NCI-H128 (cell line): Measurements from ENCODE around the gene C9orf153.
"Not testable (repeated sequence)": the region's sequence is repeated elsewhere in the genome, so short reads cannot be mapped to it uniquely, and the experiment has no call there.

ENCODE experiments used
- DNase-seq: peaks from one replicate; lab custom pipeline; 2025; ENCODE audit not compliant: unreplicated experiment; lab: John Stamatoyannopoulos, UW

C9orf153 gene

GRCh38 chr9:86193088-86193487, 66.4 kb downstream of the C9orf153 start:
- DNase-seq, result no peak

DNA sequence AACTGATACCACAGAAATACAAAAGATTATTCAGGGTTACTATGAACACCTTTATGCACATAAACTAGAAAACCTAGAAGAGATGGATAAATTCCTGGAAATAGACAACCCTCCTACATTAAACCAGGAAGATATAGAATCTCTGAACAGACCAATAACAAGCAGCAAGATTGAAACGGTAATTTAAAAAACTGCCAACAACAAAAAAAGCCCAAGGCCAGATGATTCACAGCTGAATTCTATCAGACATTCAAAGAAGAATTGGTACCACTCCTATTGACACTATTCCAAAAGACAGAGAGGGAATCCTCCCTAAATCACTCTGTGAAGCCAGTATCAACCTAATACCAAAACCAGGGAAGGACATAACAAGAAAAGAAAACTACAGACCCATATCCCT, 68.8 kb downstream of the C9orf153 start:
- not testable (repeated sequence) for DNase-seq

DNA sequence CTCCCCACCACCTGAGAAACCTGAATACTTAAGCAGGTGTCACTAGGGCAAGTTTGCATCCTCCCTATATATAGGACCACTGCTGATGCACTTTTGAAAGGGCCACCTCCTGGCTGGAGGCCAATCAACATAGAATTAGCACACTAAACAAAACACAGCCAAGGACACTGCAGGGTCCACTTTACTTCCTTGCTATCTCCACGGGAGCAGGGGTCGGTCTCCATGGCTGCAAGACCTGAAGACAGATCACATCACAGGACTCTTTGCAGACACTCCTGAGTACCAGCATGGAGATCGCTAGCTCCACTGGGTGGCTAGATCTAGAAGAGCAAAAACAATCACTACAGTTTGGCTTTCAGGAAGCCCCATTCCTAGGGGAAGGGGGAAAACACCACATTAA, 72.3 kb downstream of the C9orf153 start:
- no peak for DNase-seq

DNA sequence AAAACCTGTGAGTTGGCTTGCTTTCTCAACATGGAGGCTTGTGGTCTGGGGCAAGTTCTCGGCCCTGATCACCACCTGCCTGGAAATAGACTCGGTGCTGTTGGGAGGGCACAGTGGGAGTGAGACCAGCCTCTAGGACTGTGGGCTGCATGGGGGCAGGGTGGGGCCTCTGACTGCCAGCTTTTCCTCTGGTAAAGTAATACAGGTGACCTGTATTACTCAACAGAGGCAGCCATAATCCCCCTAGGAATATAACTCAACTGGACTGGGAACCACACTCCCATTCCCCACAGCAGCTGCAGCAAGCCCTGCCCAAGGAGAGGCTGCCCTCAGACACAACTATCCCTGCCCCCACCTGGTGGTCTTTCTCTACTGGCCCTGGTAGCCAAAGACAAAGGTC, 72.8 kb downstream of the C9orf153 start:
- no peak for DNase-seq

GRCh38 chr9:86185872-86186271, 73.6 kb downstream of the C9orf153 start:
- no peak for DNase-seq

DNA sequence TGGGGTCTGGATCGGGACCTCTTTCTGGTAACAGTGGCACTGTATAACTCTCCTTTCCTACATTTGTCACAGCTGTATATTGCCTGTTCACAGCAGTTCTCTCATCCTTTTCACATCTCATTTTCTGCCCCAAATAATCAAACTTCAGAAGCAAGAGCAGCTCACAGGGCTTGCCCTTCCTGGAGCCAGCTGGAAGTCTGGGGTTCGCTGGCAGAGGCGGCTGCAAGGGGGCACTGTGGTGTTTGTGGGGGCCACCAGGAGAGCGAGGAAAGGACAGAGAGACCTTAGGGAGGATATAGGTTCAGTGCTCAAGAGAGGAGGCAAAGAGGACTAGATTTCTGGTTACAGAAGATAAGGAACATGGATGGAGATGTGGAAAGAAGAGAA, 75.3 kb downstream of the C9orf153 start:
- DNase-seq, result no peak

DNA sequence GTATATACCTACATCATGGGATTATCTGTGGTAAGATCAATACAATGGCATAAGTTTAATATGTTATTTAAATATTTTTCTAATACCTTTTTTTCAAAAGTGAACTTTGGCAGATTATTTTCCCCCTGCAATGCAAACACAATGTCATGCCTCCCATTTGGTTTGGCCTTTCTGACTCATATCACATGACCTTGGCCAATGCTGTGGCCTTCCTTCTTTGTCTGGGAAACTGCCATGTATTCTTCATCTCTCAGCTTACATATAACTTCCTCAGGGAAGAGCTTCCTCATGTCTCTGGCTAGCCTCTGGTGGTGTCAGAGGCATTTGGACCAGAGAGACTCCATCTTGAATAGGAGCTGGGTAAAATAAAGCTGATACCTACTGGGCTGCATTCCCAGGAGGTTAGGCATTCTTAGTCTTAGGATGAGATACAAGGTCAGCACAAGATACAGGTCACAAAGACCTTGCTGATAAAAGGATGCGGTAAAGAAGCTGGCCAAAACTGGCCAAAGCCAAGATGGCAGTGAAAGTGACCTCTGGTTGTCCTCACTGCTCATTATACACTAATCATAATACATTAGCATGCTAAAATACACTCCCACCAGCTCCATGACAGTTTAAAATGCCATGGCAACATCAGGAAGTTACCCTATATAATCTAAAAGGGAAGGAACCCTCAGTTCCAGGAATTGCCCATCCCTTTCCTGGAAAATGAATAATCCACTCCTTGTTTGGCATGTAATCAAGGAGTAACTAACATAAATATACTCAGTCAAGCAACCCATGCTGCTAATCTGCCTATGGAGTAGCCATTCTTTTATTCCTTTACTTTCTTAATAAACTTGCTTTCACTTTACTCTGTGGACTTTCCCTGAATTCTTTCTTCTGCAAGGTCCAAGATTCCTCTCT, 76.0 kb downstream of the C9orf153 start:
- no peak for DNase-seq

DNA sequence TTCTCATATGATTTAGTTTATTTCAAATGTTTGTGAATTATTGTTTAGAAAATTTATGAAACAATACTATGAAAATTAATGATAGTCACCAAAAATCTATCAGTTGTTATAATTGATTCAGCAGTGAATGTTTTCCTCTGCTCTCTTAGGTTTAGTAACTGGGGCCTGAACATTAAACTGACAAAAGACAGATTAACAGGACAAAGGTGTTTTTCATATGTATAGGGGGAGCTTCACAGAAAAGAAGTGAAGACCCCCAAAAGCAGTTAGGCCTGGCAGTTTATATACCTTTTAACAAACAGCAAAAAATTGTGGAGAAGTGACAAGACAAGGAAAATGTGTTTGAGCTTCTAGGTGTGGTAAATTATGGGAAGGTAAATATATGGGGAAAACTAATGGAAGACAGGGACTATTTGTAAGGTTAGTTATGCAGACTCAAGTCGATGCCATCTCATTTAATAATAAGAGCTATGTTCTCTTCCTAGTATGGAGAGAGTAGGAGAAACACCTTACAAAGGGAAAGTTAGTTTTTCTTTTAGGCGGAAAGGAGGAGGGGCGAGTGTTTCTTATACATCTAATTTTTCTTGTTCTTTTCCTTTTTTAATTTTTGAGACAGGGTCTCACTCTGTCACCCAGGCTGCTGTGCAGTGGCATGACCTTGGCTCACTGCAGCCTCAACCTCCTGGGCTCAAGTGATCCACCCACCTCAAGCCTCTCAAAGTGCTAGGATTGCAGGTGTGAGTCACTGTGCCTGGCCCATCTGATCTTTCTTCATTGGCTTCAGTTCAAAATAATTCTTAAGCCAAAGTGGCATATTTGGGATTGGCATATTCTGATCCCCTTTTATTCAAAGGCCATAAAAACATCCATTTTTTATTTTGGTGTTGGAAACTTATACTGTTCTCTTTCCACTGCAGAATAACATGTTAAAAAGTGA, 77.8 kb downstream of the C9orf153 start:
- DNase-seq, result no peak

GRCh38 chr9:86178503-86178902, 81.0 kb downstream of the C9orf153 start:
- no peak for DNase-seq

DNA sequence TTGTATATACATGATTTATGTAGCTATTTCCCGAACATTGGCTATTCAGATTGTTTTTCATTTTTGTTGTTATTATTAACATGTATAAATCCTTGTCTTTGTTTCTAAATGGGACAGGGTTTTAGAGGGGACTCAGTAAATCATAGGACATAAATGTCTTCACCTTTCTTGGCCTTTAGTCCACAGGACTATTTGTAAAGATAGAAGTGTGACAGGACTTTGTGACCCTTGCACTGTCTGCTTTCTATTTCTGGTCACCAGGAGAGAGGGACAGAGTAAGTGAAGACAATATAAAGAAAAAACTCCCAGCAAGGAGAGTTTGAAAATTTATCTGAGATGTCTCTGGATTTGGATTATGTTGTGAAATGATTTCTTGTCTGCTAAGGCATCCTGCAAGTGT, 81.5 kb downstream of the C9orf153 start:
- DNase-seq, result no peak

GRCh38 chr9:86176468-86176867, 83.0 kb downstream of the C9orf153 start:
- DNase-seq, result peak; percentile 49

- peak; percentile 22 for DNase-seq
These were observed 83.6 kb downstream of the C9orf153 start for GRCh38 chr9:86175743-86176456.

- DNase-seq, result no peak
These were observed 84.2 kb downstream of the C9orf153 start for GRCh38 chr9:86175223-86175622.
